Placental pericyte (primary cell): ENCODE results near the gene RWDD2A. TPM values are rescaled to one million over a fixed set of nuclear protein-coding genes. Genes with fewer than 3 reads are reported as not detected.

Source experiments
- total RNA-seq: library from RNA; depleted of rRNA; stranded (reverse); fragments of >200 nt; gene quantifications from 2 replicates; pipeline ENCODE4 v1.2.3, GENCODE V29; 2012

Gene RWDD2A
- 2.7 and 8.1 TPM in 2 replicates for total RNA-seq

GRCh38 chr6:83192871-83193746 lies at the start of gene RWDD2A, which contains the start of gene PGM3:
RWDD2A (plus strand) TSS chr6:83193357; CDS start chr6:83194452, 1,095 bp downstream.
PGM3 (minus strand) TSS chr6:83193265; CDS start chr6:83191012, 2,253 bp downstream.

Other genes with a start within 250 kb of the RWDD2A start
- gene UBE3D, start 127.5 kb upstream of the RWDD2A start, total RNA-seq: 5.7 and 9.2 TPM in 2 replicates
- gene DOP1A, start 125.7 kb upstream of the RWDD2A start, total RNA-seq: 10.9 and 19.9 TPM in 2 replicates
- gene PGM3, start 92 bp upstream of the RWDD2A start, total RNA-seq: 120 and 230 TPM in 2 replicates
- gene ME1, start 237.7 kb downstream of the RWDD2A start, total RNA-seq: 7.4 and 17.5 TPM in 2 replicates